ENCODE results near the gene AHCYL1.

GRCh38 chr1:110050602-110051261 is 66.2 kb downstream of the AHCYL1 start:
- no peak for TF ChIP-seq POLR2A (IDR thresholded peaks at IDR 0.05; ENCODE audit: borderline replicate concordance, extremely low read depth, insufficient read depth, insufficient read length)
- TF ChIP-seq CTCF (IDR thresholded peaks at IDR 0.05 in 2 of 3, conservative IDR thresholded peaks at IDR 0.05 in 1 of 3; ENCODE audit: borderline replicate concordance in 1 of 3, insufficient read depth in 1 of 3, low read depth in 2 of 3, low read length in 2 of 3): no peak
- TF ChIP-seq SIN3A (IDR thresholded peaks at IDR 0.05; ENCODE audit: low read depth): no peak
